Measurements from ENCODE around the gene RAB7A. TPM values are rescaled to one million over a fixed set of nuclear protein-coding genes. Genes with fewer than 3 reads are reported as not detected.

RAB7A gene
- total and polyA plus RNA-seq, 2 donors (not counting 1 experiment from before 2014, with no cell fraction given), result 62.7 to 138 TPM

DNA sequence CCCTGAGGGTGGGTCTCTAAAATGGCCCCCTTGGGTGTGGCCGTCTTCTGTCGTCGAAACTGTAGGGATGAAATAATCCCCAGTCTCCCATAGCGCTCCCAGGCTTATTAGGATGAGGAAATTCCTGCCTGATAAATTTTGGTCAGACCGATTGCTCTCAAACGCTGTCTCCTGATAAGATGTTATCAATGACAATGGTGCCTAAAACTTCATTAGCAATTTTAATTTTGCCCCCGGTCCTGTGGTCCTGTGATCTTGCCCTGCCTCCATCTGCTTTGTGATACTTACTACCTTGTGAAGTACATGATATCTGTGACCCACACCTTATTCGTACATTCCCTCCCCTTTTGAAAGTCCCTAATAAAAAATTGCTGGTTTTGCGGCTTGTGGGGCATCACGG lies 5.1 kb upstream of the RAB7A start:
- Mint-ChIP-seq H3K27me3 (peaks cover 18% of the 10 kb centered on the region), H3K4me1 (peaks cover 14% of the 10 kb centered on the region), H3K4me3 (no peak overlapping the region), H3K9me3 (ENCODE audit: insufficient read depth) (no peaks in the 10 kb centered on the region), H3K27ac (no peak overlapping the region)
- ChIA-PET POLR2A (no interaction called here), CTCF (no interaction called here)
- WGBS (ENCODE audit: insufficient coverage), result 93% methylated on average over 7 of the region's 10 CpGs
- Histone ChIP-seq H3K27ac (ENCODE audit: low read length in 2 of 2) (no peak overlapping the region), H3K4me3 (ENCODE audit: control extremely low read depth in 1 of 5, extremely low read depth in 1 of 5, insufficient read depth in 1 of 5, low read depth in 2 of 5, low read length in 4 of 5) (no peak overlapping the region), H3K9ac (ENCODE audit: low read length) (no peak overlapping the region), H3K27me3 (replicated peaks in 1 of 4; ENCODE audit: control extremely low read depth in 1 of 4, control insufficient read depth in 3 of 4, insufficient read depth in 4 of 4, low read length in 3 of 4) (no peaks in the 10 kb centered on the region), H3K36me3 (replicated peaks in 1 of 2; ENCODE audit: control extremely low read depth in 1 of 2, control insufficient read depth in 1 of 2, extremely low read depth in 1 of 2, insufficient read depth in 2 of 2, low read length in 1 of 2) (no peaks in the 10 kb centered on the region), H3K4me1 (ENCODE audit: control insufficient read depth in 2 of 2, insufficient read depth in 2 of 2, low read length in 2 of 2) (peaks cover 8 to 10% of the 10 kb centered on the region in 2 donors), H3K4me2 (replicated peaks; ENCODE audit: low read depth, low read length, poor library complexity, severe bottlenecking) (no peak overlapping the region), H3K79me2 (ENCODE audit: control insufficient read depth, insufficient read depth, low read length) (peaks cover 26% of the 10 kb centered on the region), H3K9me3 (ENCODE audit: control extremely low read depth in 1 of 3, control insufficient read depth in 2 of 3, insufficient read depth in 1 of 3, low read length in 2 of 3) (no peaks in the 10 kb centered on the region), H4K20me1 (ENCODE audit: control insufficient read depth, insufficient read depth, low read length, poor library complexity, severe bottlenecking) (no peaks in the 10 kb centered on the region), H2AFZ (ENCODE audit: insufficient read depth, low read depth, low read length, poor library complexity, severe bottlenecking) (no peak overlapping the region)
- no peak for ATAC-seq (ENCODE audit: low read depth)
- no peak for DNase-seq
- TF ChIP-seq, protein P1, sequence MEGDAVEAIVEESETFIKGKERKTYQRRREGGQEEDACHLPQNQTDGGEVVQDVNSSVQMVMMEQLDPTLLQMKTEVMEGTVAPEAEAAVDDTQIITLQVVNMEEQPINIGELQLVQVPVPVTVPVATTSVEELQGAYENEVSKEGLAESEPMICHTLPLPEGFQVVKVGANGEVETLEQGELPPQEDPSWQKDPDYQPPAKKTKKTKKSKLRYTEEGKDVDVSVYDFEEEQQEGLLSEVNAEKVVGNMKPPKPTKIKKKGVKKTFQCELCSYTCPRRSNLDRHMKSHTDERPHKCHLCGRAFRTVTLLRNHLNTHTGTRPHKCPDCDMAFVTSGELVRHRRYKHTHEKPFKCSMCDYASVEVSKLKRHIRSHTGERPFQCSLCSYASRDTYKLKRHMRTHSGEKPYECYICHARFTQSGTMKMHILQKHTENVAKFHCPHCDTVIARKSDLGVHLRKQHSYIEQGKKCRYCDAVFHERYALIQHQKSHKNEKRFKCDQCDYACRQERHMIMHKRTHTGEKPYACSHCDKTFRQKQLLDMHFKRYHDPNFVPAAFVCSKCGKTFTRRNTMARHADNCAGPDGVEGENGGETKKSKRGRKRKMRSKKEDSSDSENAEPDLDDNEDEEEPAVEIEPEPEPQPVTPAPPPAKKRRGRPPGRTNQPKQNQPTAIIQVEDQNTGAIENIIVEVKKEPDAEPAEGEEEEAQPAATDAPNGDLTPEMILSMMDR (IDR thresholded peaks at IDR 0.05), result no peak
- TF ChIP-seq EZH2 (IDR thresholded peaks at IDR 0.05; ENCODE audit: borderline replicate concordance, insufficient read depth, low read depth, low read length, poor library complexity, severe bottlenecking), result no peak
- intact Hi-C loops (cut with micrococcal nuclease), result no loop called here

DNA sequence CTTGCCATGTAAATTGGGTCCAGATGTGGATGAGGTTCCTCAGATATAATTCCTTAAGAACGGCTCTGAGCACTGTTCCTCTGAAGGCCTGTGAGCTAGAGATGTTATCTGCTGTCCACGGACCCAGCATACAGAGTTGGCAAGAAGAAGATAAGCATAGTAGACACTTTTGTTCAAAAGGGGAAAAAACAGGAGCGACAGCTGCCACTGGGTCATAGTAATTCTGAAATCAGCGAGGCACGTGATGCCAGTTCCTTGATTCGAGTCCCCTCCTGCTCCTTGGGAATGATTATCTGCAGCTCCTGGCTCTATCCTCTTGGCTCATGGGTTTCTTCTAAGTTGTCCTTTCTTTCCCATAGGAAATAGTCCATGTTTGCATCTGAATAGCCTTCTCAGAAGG lies 2.5 kb upstream of the RAB7A start:
- TF ChIP-seq, protein P1 (IDR thresholded peaks at IDR 0.05), result no peak
- intact Hi-C loops (cut with micrococcal nuclease), result no loop called here
- H3K79me2 ChIP-seq (ENCODE audit: control insufficient read depth, insufficient read depth, low read length), result peaks cover 51% of the 10 kb centered on the region
- H3K9me3 Mint-ChIP-seq (ENCODE audit: insufficient read depth), result no peaks in the 10 kb centered on the region
- no peak overlapping the region for H3K27ac ChIP-seq (ENCODE audit: low read length in 2 of 2)
- no peak for DNase-seq
- H2AFZ ChIP-seq (ENCODE audit: insufficient read depth, low read depth, low read length, poor library complexity, severe bottlenecking), result no peak overlapping the region
- no peak for ATAC-seq (ENCODE audit: low read depth)
- H3K4me1 Mint-ChIP-seq, result peaks cover 31% of the 10 kb centered on the region
- H4K20me1 ChIP-seq (ENCODE audit: control insufficient read depth, insufficient read depth, low read length, poor library complexity, severe bottlenecking), result peaks cover 24% of the 10 kb centered on the region
- no peak overlapping the region for H3K4me3 Mint-ChIP-seq
- WGBS (ENCODE audit: insufficient coverage), result 98% methylated on average over 6 of the region's 6 CpGs
- H3K4me2 ChIP-seq (replicated peaks; ENCODE audit: low read depth, low read length, poor library complexity, severe bottlenecking), result no peak overlapping the region
- POLR2A ChIA-PET, result no interaction called here
- no peak overlapping the region for H3K27ac Mint-ChIP-seq
- H3K27me3 Mint-ChIP-seq, result peaks cover 18% of the 10 kb centered on the region
- no peak overlapping the region for H3K4me3 ChIP-seq (ENCODE audit: control extremely low read depth in 1 of 5, extremely low read depth in 1 of 5, insufficient read depth in 1 of 5, low read depth in 2 of 5, low read length in 4 of 5)
- no peaks in the 10 kb centered on the region for H3K36me3 ChIP-seq (replicated peaks in 1 of 2; ENCODE audit: control extremely low read depth in 1 of 2, control insufficient read depth in 1 of 2, extremely low read depth in 1 of 2, insufficient read depth in 2 of 2, low read length in 1 of 2)
- H3K9ac ChIP-seq (ENCODE audit: low read length), result no peak overlapping the region
- CTCF ChIA-PET, result interaction anchor here (0.9 kb wide), 1 partner anchor 60 kb away, joined by 3 read pairs; no protein-coding TSS in a partner anchor
- no peaks in the 10 kb centered on the region for H3K9me3 ChIP-seq (ENCODE audit: control extremely low read depth in 1 of 3, control insufficient read depth in 2 of 3, insufficient read depth in 1 of 3, low read length in 2 of 3)
- H3K4me1 ChIP-seq (ENCODE audit: control insufficient read depth in 2 of 2, insufficient read depth in 2 of 2, low read length in 2 of 2), result peaks cover 23 to 26% of the 10 kb centered on the region in 2 donors
- H3K27me3 ChIP-seq (replicated peaks in 1 of 4; ENCODE audit: control extremely low read depth in 1 of 4, control insufficient read depth in 3 of 4, insufficient read depth in 4 of 4, low read length in 3 of 4), result no peaks in the 10 kb centered on the region

All from B cell (primary cell).